Smooth muscle cell (in vitro differentiated cells): ENCODE results near the gene GPX5. TPM values are rescaled to one million over a fixed set of nuclear protein-coding genes. Genes with fewer than 3 reads are reported as not detected.

Experiments
- DNase-seq: peaks from one replicate; lab custom pipeline; 2025; ENCODE audit not compliant: unreplicated experiment; lab: John Stamatoyannopoulos, UW
- H2AFZ ChIP-seq: fragments of 200-600 bp; sonication (generic); 2 replicates; pipeline ENCODE4 v1.6.0; 2016; ENCODE audit warnings: antibody characterized with exemption, low read depth, mild to moderate bottlenecking
- H3F3A ChIP-seq: fragments of 200-600 bp; sonication (generic); 2 replicates; pipeline ENCODE4 v1.6.0; 2017; ENCODE audit warnings: antibody characterized with exemption, low read depth
- H3K27ac ChIP-seq: fragments of 200-600 bp; sonication (generic); 2 replicates; pipeline ENCODE4 v1.5.1; 2016; ENCODE audit warnings: low read depth, mild to moderate bottlenecking
- H3K27me3 ChIP-seq: fragments of 200-600 bp; sonication (generic); 2 replicates; pipeline ENCODE4 v1.6.1; 2016; ENCODE audit warnings: low read depth, mild to moderate bottlenecking
- H3K36me3 ChIP-seq: fragments of 200-600 bp; sonication (generic); 2 replicates; pipeline ENCODE4 v1.5.1; 2016; ENCODE audit warnings: low read depth
- H3K4me1 ChIP-seq: fragments of 200-600 bp; sonication (generic); 2 replicates; pipeline ENCODE4 v1.5.1; 2016; ENCODE audit warnings: low read depth
- H3K4me2 ChIP-seq: fragments of 200-600 bp; sonication (generic); 2 replicates; pipeline ENCODE4 v1.6.0; 2016; ENCODE audit warnings: mild to moderate bottlenecking
- H3K4me3 ChIP-seq: fragments of 200-600 bp; sonication (generic); 2 replicates; pipeline ENCODE4 v1.5.1; 2016; ENCODE audit warnings: mild to moderate bottlenecking
- H3K79me2 ChIP-seq: fragments of 200-600 bp; sonication (generic); 2 replicates; pipeline ENCODE4 v1.6.0; 2016; ENCODE audit warnings: low read depth, mild to moderate bottlenecking
- H3K9ac ChIP-seq: fragments of 200-600 bp; sonication (generic); 2 replicates; pipeline ENCODE4 v1.6.0; 2016; ENCODE audit warnings: low read depth
- H3K9me3 ChIP-seq: fragments of 200-600 bp; sonication (generic); replicated peaks from 2 replicates; pipeline ENCODE4 v1.5.1; 2016; ENCODE audit warnings: low read depth
- H4K20me1 ChIP-seq: fragments of 200-600 bp; sonication (generic); 2 replicates; pipeline ENCODE4 v1.6.0; 2016; ENCODE audit warnings: low read depth
- WGBS: methylation state at CpG from one replicate; pipeline ENCODE4 v1.1.7; 2016; ENCODE audit warnings: low lambda C conversion rate; 5-methylcytosine and 5-hydroxymethylcytosine counted together
- polyA plus RNA-seq: library from polyadenylated mRNA; unstranded; fragments of >200 nt; fragmentation: Nextera tagmentation; extraction: Ambion mirVana; gene quantifications from 2 replicates; pipeline ENCODE4 v1.2.1, GENCODE V29; 2016
- total RNA-seq: library from RNA; depleted of rRNA; stranded (reverse); fragments of >200 nt; gene quantifications from 2 replicates; pipeline ENCODE4 v1.2.3, GENCODE V29; 2014
- TF ChIP-seq, protein P1 (sequence below): fragments of 200-600 bp; sonication (generic); IDR thresholded peaks from 2 replicates; pipeline ENCODE4 v1.5.1; 2017; ENCODE audit warnings: borderline replicate concordance, mild to moderate bottlenecking, antibody characterized with exemption; ENCODE audit not compliant: insufficient read depth, poor library complexity, severe bottlenecking

GPX5 gene
- total and polyA plus RNA-seq, 2 experiments from 2014 or later: 9.5 to 12.8 TPM

DNA sequence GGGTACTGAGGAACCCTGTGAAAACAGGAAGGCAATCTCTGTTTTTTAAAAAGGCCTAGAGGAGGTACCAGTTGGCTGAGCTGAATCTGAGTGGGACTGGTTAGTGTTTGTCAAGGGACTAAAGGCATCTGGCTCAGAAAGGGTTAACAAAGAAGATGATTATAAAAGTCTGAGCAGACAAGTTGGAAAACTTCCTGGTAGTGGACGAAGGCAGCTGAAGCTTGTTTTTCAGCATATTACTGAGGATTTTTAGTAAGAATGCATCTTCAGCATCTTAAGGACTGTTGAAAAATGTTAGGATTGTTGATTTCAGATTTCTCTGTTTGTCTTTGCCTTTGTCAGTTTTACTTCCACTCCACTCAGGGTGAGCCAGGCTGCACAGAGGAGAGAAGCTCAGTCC is 5.1 kb downstream of the GPX5 start:
- Histone ChIP-seq H3K27me3 (no peaks in the 10 kb centered on the region), H3K9me3 (no peaks in the 10 kb centered on the region), H4K20me1 (no peaks in the 10 kb centered on the region), H3K79me2 (no peaks in the 10 kb centered on the region), H3K36me3 (no peaks in the 10 kb centered on the region), H3K4me1 (no peaks in the 10 kb centered on the region), H2AFZ (no peak overlapping the region), H3F3A (no peaks in the 10 kb centered on the region), H3K27ac (no peak overlapping the region), H3K4me3 (no peak overlapping the region), H3K9ac (no peak overlapping the region), H3K4me2 (no peak overlapping the region)
- DNase-seq: no peak
- TF ChIP-seq, protein P1, sequence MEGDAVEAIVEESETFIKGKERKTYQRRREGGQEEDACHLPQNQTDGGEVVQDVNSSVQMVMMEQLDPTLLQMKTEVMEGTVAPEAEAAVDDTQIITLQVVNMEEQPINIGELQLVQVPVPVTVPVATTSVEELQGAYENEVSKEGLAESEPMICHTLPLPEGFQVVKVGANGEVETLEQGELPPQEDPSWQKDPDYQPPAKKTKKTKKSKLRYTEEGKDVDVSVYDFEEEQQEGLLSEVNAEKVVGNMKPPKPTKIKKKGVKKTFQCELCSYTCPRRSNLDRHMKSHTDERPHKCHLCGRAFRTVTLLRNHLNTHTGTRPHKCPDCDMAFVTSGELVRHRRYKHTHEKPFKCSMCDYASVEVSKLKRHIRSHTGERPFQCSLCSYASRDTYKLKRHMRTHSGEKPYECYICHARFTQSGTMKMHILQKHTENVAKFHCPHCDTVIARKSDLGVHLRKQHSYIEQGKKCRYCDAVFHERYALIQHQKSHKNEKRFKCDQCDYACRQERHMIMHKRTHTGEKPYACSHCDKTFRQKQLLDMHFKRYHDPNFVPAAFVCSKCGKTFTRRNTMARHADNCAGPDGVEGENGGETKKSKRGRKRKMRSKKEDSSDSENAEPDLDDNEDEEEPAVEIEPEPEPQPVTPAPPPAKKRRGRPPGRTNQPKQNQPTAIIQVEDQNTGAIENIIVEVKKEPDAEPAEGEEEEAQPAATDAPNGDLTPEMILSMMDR: no peak
- WGBS: 6% methylated on average over 1 of the region's 1 CpG

DNA sequence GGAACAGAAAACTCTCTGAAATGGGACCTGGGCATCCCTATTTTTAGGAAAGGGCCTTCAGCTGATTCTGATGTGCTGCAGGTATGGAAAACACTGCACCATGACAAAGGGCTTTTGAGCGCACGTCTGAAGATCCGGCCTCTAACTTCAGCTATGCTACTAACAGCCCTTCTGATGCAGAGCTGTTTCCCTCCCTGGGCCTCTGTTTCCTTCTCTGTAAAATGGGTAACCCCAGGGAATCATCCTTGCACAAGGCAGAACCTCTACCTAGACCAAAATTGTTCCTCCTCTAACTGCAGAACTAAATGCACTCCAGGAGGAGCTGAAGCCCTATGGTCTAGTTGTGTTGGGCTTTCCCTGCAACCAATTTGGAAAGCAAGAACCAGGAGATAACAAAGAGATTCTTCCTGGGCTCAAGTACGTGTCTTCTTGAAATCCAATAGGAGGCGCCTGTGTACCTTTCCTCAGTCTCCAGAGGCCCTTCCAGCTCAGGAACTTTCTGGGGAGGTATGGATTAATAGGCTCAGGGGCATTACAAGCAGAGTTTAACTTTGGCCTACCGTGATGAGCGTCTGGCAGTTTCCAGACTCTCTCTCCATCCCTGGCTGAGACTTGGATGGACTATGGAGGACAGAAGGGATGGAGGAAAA is 5.9 kb downstream of the GPX5 start:
- TF ChIP-seq, protein P1: no peak
- H3K4me3 ChIP-seq: no peak overlapping the region
- H3K36me3 ChIP-seq: no peaks in the 10 kb centered on the region
- H3K27ac ChIP-seq: no peak overlapping the region
- peaks cover under 1% of the 10 kb centered on the region for H3K4me1 ChIP-seq
- H3K9me3 ChIP-seq: no peaks in the 10 kb centered on the region
- WGBS: 65% methylated on average over 7 of the region's 7 CpGs
- H2AFZ ChIP-seq: no peak overlapping the region
- H3K79me2 ChIP-seq: no peaks in the 10 kb centered on the region
- no peaks in the 10 kb centered on the region for H3K27me3 ChIP-seq
- H4K20me1 ChIP-seq: no peaks in the 10 kb centered on the region
- DNase-seq: no peak
- no peak overlapping the region for H3K9ac ChIP-seq
- no peaks in the 10 kb centered on the region for H3F3A ChIP-seq
- H3K4me2 ChIP-seq: no peak overlapping the region

DNA sequence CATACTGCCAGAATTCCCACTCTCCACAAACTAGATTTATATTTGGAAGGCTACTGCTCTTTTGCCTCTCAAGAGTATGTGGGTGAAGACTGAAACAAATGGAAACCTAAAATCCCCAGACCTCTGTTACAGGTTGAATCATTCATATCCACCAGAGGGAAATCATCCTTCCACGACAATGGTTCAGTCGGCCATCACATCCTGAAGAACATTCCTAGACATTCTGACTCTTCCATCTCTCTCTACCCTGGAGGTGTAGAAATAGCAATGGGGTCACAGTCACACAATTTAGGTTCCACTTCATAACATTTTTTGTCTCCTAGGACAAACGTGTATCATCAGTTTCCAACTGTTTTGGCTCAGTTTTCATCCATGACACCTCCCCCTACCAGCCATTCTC is 8.6 kb downstream of the GPX5 start:
- 82% methylated on average over 3 of the region's 3 CpGs for WGBS
- H3K4me1 ChIP-seq: peaks cover 14% of the 10 kb centered on the region

More for the DNA sequence above, 8.6 kb downstream of the GPX5 start:
- no peak for DNase-seq
- H3K4me3 ChIP-seq: no peak overlapping the region
- no peaks in the 10 kb centered on the region for H3K36me3 ChIP-seq
- TF ChIP-seq, protein P1: no peak
- H3K79me2 ChIP-seq: no peaks in the 10 kb centered on the region
- no peaks in the 10 kb centered on the region for H3K27me3 ChIP-seq
- no peaks in the 10 kb centered on the region for H3K9me3 ChIP-seq
- no peak overlapping the region for H3K4me2 ChIP-seq
- H3K27ac ChIP-seq: no peak overlapping the region
- H3K9ac ChIP-seq: no peak overlapping the region
- no peak overlapping the region for H2AFZ ChIP-seq
- H4K20me1 ChIP-seq: no peaks in the 10 kb centered on the region
- H3F3A ChIP-seq: peaks cover 9% of the 10 kb centered on the region
